ENCODE data around the gene STK39.

GRCh38 chr2:167961536-167962048, 285.8 kb downstream of the STK39 start:
- no peak for TF ChIP-seq CTCF (conservative IDR thresholded peaks at IDR 0.05; ENCODE audit: low read depth, low read length)
- TF ChIP-seq EZH2 (IDR thresholded peaks at IDR 0.05; ENCODE audit: borderline replicate concordance, low read depth, low read length, poor library complexity, severe bottlenecking), result no peak

Measured in A673 (cell line).